Hepatic stellate cell (primary cell): ENCODE results near the gene DDX23.

Experiments used
- DNase-seq: peaks from one replicate; pipeline ENCODE4 v3.0.0; 2011; ENCODE audit warnings: low spot score

The DDX23 gene

DNA sequence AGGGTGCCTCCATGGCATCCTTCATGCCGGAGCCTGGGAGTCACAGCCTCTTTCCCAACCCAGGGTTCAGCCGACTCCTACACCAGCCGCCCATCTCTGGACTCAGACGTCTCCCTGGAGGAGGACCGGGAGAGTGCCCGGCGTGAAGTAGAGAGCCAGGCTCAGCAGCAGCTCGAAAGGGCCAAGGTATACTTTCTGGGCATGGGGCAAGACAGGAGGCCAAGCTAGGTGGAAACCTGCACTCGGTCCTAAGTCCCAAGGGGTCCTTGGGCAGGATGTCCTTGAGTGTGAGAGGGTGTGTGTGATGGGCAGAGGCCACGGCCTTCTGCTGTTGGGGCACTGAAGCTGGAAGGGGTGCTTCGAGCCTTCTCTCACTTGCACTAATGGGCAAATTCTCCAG lies 28.7 kb downstream of the DDX23 start:
- DNase-seq, result no peak

DNA sequence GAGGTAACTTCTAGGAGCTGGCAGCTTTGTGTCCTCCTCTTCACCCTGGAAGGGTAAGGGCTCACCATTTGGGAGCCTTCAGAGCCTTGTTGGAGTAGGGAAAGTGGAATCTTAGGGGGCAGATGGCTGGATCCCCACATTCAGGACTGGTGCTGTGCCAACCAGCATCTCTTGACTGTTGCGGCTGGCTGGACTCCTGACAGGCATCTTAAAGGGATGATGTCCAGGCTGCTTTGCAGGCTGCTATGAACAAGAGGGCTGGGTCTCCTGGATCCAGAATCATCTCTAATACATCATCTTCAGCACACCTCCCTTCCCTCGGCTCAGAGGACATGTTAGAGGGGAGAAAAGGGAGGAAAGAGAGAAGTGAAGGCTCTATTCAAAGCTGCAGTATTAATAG lies 29.3 kb downstream of the DDX23 start:
- no peak for DNase-seq

DNA sequence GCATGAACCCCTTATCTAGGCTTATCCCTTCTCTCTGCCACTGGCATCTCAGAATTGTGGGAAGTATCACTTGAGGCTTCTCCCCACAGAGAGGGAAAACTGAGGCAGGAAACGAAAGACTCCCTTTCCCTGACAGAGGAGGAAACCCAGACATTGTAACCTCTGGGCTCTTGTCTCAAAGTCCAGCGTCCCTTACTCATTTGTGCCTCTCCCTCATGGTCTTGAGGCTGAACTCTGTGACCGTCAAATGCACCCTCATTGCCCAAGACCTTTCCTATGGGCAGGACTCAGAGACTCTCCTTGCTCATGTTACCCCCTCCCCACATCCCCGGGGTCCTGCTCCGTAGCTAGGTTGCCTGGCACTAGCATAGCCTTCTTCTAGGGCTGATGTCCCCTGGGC lies 29.8 kb downstream of the DDX23 start:
- no peak for DNase-seq

DNA sequence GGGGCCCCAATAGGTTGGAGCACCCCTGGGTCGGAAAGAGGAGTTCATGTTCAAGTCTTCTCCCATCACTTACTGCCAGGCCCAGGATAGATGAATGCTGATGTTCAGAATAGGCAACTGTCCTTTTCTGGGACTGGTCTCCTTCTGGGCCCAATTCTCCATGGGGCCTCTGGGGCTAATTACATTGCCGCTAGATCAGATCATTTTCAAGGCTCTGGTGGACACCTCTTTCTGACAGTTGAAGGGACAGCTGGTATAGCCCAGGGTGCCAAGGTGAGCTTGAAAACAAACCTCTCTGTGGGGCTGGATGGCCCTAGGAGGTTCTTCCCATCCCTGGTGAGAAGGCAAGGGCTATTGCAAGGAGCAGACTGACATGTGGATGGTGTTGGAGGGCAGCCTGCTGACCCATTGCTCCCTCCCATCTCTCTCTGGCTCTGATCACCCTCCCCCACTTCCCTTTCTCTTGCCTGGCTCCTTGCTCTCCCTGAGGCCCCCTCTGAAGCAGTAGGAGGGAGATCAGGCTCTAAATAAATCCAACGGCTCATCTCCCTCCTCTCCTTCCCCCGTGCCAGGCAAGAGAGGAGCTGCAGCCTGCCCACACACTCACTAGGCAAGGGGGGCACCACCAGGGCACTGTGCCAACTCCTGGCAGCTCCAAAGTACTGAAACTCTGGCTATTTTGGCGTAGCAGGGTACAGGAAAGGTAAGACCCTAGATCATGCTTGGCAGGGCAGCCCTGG lies 31.8 kb downstream of the DDX23 start:
- DNase-seq, result no peak

DNA sequence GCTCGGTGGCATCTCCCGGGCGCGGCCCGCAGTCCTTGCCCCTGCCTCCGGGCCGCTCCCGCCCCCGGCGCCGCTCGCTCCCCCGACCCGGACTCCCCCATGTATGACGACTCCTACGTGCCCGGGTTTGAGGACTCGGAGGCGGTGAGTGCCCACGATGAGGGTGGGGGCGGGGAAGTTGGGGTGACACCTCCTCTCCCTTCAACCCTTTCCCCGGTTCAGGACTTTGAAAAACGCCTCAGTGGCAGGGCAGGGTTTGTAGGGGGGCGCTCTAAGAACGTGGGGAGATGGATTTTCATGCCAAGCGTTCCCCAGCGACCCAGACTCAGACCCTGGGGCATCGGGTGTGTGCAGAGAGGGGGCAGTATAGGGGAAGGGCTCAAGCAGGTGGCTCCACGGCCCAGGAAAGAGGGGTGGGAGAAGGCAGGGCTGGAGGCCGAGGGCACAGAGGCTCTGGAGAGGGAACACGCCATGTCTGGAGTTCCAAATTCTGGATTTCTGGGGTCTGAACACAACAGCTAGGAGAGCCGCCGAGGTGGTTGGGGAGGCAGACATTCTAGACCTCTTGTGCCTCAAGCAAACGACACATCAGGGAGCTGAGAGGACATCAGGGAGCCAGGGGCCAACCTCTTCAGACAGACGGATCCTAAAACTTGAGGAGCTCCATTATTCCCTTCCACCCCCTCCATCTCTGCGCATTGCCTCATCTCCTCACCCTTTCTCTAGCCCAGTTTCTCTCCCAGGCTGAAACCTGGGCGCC lies 33.0 kb downstream of the DDX23 start:
- DNase-seq, result no peak

DNA sequence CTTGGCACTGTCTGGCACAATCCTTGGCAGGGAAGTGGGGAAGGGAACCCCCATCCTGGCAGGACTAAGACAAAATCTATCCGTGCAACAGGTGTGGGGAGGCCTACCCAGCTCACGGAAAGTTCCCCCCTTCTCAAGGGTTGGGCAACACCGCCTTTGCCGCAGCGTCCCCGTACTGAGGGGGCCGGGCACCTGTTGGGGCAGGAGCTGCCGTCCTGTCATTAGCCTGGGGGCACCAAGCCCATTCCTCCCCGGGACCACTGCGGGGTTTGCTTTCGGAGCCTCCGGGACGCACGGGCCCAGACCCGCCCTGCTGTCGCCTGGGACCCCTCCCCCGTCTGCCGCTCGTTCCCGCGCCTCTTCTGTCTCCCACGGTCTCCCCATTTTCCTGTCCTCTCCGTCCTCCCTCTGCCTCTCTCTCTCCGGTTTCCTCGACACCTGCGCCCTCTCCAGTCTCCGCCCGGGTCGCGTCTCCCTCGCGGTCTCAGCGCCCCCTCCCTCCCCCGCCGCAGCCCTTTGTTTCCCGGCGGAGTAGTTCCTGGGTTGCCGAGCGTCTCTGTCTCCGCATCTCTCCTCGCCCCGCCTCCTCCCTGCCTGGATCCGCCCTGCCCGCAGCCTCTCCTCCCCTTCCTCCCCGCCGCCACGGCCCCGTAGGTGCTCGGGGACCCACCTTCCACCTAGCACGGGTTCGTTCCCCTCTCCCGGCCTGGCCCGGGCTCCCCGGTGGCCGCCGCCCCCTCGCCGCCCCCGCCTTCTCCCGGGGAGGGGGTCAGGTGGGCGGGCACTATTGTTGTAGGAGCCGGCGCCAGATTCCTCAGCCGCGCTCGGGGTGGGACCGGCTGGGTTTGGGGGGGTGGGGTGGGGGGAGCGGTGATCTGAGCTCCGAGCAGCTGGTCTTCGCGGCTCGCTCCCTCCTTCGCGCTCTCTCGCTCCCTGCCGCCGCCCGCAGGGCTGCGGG lies 33.8 kb downstream of the DDX23 start, which contains the start of gene CACNB3:
CACNB3 (plus strand) TSS at position 624 of the 958 bp plus-strand sequence. CDS start 434 bp downstream, outside the sequence.
- peak; percentile 78 for DNase-seq

DNA sequence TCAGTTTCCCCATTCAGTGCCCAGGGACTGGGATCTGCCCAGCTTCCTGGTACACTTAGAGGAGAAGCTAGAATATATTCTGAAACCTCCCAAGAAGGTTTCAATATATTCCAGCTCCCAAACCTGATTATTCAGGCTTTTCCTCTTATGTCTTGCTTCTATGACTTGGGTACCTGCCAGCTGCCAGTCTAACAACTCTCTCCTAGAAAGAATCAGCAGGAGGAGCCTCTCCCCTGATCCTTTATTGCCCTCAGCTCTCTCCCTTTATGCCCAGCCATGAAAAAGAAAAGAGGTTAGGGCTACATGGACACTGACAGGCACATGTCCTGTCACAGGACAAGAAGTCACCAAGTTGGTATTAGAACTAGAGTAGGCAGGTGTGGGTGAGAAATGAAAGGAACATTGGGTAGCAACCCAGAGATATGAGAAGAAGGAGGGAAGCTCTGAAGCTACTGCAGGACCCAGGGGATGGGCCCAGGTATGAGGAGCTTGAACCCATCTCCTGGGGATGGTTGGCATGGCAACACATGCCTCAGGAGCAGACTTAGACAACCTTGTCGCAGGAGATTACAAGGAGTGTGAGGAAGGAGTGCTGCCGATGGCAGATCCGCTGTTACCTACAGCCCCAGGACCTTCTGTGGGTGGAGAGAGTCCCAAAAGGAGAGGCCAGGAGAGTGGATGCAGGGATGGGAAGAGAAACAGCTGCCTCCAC lies 35.7 kb downstream of the DDX23 start:
- no peak for DNase-seq

DNA sequence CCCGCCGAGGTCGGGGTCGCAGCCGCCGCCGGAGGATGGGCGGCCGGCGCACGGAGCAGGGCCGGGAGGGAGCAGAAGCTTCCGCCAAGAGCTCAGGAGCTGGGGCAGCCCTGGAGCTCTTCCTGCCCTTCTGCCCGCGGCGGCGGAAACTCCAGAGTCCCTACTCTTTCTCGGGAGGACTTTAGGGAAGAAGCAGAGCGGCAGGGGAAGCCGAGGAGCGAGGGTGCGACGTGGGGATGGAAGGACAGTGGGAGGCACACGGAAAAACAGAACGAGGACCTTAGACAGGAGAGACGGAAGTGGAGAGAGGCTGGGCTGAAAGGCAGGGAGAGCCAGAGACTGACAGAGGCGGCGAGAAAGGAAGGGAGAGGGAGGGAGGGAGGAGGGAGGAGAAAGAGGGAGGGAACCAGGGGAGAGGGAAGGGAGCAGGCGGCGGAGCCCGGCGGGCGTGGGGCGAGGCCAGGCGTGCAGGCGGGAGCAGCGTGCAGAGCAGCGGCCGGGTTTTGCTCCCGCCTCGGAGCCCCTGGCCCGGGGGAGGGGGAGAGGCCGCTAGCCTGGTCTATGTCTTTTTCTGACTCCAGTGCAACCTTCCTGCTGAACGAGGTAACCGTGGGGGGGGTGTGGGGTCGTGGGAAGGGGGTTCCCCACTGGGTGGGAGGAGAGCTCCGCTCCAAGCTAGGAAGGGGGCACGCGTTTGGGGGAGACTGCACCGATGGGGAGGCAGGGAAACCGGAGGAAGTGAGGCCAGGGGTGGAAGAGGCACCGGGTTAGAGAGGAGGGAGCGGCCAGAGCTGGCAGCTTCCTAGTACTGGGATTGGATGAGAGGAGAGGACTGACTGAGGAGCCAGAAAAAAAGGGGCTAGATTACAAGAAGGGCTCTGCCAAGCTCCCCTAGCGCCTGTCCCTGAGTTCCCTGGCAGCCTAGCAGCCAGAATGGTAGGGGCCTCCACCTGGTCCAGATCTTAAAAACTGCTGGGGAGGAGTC lies 36.5 kb downstream of the DDX23 start:
- peak; percentile 87 for DNase-seq

DNA sequence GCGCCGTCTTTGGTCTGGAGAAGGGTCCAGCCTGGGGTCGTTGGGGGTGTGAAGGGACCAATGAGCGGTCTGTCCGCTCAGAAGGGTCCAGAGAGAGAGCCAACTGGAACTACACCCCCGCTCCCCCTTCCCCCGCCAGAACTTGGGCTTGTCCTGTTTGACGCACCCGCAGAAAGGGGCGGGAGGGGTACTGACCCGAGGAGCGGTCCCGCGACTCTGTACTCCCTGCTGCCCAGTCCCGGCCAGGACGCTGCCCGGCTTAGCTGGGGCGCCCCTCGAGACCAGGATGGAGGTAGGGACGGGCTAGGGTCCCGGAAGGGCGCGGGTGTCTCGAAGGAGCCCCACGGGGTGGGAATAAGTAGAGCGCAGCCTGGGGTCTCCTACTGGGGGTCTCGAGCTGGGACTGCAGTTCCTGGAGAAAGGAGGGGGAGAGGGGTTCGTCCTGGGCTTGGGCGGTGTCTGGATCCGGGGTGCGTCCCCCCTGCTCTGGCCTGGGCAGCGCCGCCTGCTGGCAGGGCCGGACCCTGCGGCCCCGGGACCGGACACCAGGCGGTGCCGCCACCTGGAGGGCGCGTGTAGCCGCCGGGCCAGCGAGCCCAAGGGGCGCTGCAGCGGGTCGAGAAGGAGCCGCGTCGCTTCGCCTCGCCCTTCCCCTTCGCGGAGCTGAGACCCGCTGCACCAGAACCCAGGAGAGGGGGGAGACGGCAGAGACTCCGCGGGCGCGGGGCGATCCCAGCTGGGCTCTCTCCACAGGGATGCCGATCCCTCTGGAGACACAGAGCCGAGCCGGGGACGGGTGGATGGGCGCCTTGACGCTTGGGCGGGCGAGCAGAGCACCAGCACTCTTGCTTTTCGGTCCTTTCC lies 37.5 kb downstream of the DDX23 start:
- DNase-seq, result peak; percentile 93

DNA sequence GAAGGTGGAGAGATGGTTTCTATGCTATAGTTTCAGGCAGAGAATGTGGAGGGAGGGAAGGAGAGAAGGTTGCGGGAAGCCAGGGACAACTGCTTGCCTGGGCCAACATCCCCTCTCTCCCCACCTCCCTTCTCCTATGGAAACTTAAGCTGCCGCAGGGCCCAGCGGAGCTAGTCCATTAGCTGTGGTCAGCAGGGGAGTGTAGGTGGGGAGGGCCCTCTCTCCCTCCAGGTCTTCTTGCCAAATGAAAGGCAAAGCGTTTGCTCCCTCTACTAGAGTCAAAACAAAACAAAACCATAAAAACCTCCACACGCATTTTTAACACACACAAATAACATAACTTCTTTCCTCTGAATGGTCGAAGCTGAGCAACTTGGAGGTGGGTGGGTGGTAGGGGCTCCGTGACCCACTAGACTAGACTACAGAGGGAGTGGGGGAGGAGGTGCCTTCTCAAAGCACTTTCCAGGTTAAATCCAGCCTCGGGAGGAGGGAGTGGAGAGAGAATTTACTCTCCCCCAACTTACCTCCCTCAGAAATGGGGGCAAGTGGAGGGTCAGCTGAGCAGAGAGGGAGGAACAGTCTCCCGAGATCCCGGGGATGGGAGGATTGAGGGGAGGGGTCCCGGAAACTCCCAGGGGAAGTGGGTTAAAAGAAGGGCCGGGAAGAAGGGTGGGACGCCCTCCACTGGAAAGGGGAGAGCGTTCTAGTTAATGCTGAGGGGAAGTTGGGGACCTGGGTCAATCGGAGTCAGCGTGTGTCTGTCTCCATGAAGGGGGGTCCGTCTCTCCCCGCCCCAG lies 38.3 kb downstream of the DDX23 start:
- DNase-seq, result no peak

DNA sequence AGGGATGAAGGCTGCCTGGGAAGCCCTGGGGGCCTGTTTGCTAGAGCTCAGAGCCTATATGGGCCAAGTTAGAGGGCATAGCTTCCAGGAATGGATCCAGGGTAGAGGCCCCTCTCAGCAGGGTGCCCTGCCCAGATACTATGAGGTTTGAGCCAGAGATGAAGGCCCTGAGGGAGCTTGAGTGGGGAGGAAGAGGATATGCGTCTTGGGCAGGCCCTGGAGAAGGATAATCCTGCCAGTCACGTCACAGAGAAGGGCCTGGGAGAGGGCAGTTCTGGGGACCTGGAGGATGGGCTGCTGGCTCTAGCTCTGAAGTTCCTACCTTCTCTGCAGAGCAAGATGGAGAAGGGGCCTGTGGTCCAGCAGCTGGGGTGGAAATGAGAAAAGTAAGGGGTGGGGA lies 39.6 kb downstream of the DDX23 start:
- DNase-seq, result no peak

DNA sequence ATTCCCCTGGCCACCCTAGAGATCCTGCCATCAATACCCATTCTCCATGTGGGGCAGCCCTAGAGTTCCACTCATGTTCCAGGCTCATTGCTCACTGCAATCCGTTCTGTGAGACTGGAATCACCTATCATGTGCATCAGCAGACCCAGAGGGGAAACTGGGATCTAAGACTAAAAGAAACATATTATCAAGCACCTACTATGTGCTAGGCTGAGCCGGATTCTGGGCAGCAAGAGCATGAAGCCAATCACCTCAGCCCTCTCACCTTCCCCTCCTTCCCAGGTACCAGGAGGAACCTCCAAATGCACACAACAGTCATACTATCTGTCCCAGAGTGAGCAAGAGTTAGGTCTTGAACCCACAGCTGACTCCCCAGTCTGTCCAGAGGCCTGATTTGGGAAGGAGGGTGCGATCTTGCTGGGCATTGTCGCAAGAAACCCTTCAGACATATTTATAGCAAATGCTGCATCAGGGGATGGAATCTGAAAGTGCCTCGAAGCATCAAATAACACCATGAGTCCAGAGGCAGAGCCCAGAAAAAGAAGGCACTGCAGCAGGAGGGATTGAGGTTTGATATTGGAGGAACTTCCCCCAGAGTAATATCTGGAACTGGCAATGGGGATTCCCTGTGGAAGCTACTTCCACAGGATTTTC lies 40.4 kb downstream of the DDX23 start:
- DNase-seq, result no peak

DNA sequence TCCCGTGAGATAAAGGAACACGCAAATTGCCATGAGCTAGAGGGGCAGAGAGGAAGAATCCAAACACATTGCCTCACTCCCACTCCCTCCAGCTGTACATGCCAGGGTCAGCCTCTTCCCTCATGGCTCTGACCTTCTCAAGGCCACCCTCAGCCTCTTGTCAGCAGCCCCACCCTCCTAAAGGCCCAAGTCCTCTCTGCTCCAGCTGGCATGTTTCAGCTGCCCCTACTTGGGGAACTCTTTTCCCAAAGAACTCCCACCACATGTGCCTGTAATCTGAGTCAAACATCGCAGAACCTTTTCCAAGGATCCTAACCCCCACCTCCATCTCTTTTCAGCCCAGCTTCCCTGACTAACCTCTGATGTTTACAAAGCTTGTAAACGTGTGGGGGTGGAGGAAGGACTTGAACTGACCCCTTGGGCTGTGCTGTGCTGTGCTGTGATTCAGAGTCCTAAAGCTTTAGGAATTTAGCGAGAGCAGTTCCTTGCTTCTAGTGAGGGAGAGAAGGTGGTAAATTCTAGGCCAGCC lies 41.0 kb downstream of the DDX23 start:
- DNase-seq, result peak; percentile 87

DNA sequence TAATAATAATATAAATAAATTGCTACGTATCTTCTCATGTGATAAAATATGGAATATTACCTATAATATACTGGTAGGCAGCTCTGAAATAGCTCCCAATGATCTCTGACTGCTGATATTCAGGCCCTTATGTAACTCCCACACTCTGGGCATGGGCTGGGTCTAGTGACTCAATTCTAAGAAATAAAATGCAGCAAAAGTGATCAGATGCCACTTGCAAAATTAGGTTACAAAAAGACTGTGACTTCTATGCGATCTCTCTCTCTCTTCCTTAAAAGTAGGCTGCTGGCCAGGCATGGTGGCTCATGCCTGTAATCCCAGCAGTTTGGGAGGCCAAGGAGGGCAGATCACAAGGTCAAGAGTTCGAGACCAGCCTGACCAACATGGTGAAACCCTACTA lies 44.0 kb downstream of the DDX23 start:
- no peak for DNase-seq

DNA sequence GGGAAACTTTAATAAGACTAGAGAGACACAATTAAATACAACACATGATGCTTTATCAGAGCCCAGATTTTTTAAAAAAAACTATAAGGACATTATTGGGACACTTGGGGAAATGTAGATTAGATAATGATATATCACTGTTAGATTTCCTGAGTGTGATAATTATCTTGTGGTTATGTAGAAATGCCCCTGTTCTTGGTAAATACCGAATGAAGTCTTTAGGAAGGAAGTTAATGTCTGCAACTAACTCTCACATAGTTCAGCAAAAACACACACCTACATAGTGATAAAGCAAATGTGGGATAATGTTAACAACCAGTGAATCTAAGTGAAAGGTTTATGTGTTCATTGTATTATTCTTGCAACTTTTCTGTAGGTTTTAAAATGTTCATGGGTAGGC lies 48.3 kb downstream of the DDX23 start:
- no peak for DNase-seq

DNA sequence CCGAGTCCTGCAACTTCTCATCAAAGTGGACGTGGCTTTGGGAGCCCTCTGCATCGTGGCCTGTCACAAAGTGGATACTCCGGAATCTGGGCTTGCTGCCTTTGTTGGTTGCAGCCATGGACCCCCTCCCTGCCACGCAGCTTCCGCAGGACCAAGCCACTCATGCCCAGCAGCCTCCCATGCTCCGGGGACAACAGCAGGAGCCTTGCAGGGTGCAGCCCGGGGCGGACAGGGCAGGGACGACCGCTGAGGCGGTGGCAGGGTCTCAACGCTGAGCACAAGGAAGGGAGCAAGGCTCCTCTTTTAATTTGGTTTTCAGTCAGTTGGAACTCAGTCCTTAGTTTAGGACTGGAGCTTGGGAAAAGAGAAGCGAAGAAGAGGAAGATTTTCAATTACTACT lies 51.0 kb downstream of the DDX23 start:
- DNase-seq, result no peak

DNA sequence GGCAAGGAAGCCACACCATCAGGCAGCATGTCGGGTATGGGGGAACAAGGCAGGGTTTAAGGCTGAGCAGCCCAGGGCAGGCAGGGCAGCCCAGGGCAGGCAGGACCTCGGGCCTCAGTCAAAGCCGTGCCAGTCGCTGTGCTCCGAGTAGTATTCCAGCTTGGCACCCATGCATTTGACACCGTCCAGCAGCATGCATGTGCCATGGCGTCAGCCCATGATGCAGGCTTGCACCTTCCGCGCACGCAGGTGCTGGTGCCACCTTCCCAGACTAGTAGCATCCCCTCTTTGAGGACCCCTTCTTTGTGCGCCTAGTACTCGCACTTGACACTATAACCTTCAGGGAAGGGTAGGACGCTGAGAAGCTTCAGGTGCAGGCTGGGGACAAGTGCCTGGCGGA lies 51.5 kb downstream of the DDX23 start:
- DNase-seq, result no peak

DNA sequence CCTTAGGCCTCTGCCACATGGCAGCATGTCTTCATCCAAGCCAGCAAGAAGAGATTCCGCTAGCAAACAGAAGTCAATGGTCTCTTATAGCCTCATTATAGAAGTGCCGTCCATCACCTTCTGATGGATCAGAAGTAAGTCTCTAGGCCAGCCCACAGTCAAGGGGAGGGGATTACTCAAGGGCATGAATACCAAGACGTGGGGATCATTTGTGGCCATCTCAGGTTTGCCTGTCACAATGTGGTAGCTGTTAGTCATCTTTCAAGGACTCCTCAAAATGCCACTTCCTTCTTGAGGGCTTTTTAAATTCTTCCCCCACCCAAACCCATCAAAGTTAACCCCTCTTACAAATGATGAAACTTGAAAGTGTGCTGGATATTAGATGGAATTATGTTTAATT lies 55.0 kb downstream of the DDX23 start:
- no peak for DNase-seq
